Right kidney (tissue), 1 donor: Measurements from ENCODE around the gene MTHFSD.

Source experiments
- DNase-seq: peaks from one replicate; pipeline ENCODE4 v3.0.0-alpha.2; 2016

The MTHFSD gene

DNA sequence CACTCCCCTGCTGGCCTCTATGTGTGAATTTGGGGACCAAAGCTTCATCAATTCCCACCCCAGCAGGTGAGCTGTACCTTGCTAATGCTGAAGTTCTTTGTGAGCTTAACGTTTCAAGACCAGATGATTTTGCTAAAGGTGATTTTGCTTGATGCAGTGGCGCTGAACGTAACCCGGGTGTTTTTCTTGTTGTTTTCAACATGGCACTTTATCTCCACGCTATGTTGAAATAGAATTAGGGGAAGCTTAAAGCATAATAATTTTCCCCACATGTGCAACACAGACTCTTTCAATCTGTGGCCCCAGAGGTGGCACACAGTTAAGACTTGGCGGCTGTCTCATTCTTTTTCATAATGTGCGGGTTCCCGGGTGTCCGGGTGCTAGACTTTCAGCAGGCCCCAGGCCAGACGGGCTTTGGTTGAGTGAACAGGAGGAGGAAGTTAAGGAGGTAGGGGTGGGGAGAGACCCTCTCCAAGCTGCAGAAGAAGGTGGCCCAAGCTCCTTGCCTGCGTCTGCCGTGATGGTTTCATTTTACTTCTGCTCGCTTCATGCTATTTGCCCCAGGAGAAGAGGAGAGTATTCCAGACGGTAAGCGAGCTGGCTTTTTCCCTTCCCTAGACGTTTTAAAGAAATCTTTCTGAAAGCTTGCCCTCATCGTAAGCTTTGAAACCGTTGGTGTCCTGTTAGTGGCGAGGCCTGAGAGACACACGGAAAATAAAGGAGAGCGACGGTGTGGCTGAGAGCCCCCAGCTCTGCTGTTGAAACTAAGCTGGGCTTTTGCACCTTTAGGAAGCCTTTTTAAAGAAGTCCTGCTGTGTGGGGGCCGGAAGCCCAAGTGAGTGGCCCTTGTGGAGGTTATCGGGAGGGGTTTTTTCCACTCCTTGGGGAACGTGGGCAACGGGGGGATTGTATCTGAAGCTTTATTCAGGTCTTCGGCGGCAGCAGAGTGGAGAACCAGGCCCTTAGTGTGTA, 15.8 kb upstream of the MTHFSD start:
- peak; percentile 73 for DNase-seq

DNA sequence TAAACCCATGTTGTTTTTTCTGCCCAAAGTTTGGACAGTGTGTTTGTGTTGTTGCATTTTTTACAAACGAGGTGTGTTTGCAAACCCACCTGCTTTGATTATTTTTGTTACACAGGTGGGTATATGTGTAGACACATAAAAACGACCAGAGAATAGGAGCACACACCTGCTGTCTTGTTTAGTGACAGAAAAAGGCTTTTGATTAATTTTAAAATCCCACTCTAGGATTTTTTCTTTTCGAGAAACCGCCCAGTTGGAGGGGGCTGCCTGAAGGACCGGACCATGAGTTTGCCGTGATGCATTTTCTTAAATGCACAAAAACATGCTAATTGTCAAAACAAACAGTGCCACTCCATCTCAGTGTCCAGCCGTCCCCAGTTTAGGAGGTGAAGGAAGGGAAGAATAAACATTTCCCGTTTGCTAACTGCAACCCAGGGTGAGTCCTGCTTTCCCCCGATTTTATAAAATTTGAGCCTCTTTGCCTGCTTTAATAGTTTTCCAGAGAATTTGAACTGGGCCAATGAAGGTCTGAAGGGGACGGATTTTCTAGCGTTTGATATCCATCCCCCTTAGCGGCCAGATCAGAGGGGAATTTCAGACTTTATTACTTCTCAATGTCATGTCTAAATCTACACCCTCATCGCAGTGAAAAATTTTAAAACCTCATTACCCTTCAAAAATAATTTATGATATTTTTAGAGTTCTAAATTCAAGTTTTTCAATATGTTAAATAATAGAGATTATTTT, 14.8 kb upstream of the MTHFSD start:
- DNase-seq: peak; percentile 44

- peak; percentile 51 for DNase-seq
These were observed 13.9 kb upstream of the MTHFSD start for GRCh38 chr16:86568677-86569623.

DNA sequence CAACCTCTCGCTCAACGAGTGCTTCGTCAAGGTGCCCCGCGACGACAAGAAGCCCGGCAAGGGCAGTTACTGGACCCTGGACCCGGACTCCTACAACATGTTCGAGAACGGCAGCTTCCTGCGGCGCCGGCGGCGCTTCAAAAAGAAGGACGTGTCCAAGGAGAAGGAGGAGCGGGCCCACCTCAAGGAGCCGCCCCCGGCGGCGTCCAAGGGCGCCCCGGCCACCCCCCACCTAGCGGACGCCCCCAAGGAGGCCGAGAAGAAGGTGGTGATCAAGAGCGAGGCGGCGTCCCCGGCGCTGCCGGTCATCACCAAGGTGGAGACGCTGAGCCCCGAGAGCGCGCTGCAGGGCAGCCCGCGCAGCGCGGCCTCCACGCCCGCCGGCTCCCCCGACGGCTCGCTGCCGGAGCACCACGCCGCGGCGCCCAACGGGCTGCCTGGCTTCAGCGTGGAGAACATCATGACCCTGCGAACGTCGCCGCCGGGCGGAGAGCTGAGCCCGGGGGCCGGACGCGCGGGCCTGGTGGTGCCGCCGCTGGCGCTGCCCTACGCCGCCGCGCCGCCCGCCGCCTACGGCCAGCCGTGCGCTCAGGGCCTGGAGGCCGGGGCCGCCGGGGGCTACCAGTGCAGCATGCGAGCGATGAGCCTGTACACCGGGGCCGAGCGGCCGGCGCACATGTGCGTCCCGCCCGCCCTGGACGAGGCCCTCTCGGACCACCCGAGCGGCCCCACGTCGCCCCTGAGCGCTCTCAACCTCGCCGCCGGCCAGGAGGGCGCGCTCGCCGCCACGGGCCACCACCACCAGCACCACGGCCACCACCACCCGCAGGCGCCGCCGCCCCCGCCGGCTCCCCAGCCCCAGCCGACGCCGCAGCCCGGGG, 12.9 kb upstream of the MTHFSD start:
- DNase-seq: peak; percentile 68

DNA sequence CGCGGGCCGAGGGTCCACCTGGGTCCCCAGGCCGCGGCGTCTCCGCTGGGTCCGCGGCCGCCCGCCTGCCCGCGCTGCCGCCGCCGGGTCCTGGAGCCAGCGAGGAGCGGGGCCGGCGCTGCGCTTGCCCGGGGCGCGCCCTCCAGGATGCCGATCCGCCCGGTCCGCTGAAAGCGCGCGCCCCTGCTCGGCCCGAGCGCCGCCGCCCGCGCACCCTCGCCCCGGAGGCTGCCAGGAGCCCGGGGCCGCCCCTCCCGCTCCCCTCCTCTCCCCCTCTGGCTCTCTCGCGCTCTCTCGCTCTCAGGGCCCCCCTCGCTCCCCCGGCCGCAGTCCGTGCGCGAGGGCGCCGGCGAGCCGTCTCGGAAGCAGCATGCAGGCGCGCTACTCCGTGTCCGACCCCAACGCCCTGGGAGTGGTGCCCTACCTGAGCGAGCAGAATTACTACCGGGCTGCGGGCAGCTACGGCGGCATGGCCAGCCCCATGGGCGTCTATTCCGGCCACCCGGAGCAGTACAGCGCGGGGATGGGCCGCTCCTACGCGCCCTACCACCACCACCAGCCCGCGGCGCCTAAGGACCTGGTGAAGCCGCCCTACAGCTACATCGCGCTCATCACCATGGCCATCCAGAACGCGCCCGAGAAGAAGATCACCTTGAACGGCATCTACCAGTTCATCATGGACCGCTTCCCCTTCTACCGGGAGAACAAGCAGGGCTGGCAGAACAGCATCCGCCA, 12.1 kb upstream of the MTHFSD start:
- DNase-seq: peak; percentile 89

DNA sequence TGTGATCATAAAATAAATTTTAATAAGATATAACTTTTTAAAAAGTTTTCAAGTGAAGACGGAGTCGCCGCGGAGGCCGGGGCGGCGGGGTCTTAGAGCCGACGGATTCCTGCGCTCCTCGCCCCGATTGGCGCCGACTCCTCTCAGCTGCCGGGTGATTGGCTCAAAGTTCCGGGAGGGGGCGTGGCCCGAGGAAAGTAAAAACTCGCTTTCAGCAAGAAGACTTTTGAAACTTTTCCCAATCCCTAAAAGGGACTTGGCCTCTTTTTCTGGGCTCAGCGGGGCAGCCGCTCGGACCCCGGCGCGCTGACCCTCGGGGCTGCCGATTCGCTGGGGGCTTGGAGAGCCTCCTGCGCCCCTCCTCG, 11.5 kb upstream of the MTHFSD start, which contains the start of gene FOXC2:
Gene FOXC2 (plus strand): TSS at position 229 of the 365 bp plus-strand sequence. CDS start 507 bp downstream, outside the sequence.
- DNase-seq: peak; percentile 88

DNA sequence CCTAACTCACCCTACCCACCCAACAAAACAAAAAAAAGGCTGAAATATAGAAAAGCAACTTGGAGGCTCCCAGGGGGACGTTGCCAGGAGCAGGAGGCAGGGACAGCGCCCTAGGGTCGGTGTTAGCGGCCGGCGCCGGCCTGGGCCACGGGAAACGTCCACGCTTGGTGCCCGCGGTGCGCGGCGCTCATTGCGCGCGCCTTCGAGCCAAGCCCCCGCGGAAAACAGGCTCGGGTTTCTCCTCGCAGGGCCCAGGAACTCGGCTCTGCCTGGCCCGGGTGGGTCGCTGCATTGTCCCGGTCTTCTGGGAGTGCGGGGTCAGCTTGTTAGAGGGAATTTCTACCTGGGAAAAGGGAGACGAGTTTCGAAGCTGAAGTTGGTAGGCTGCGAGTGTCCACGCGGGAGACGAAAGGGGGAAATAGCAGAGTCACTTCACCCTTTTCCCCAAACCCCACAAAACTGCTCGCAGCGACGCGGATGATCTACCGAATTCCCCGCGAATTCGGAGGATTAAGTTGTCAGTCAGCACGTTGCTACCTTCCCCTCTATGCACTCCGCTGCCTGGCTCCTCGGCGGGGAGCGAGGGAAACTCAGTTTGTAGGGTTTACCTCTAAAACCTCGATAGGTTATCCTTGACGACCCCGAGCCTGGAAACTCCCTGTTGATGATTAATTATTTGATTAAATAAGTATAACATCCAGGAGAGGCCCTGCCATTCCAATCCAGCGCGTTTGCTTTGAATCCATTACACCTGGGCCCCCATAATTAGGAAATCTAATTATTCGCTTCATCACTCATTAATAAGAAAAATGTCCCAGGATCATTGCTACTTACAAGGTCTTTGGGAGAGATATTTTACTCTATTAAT, 10.8 kb upstream of the MTHFSD start:
- DNase-seq: peak; percentile 80

GRCh38 chr16:86565181-86565631, 10.2 kb upstream of the MTHFSD start:
- no peak for DNase-seq

DNA sequence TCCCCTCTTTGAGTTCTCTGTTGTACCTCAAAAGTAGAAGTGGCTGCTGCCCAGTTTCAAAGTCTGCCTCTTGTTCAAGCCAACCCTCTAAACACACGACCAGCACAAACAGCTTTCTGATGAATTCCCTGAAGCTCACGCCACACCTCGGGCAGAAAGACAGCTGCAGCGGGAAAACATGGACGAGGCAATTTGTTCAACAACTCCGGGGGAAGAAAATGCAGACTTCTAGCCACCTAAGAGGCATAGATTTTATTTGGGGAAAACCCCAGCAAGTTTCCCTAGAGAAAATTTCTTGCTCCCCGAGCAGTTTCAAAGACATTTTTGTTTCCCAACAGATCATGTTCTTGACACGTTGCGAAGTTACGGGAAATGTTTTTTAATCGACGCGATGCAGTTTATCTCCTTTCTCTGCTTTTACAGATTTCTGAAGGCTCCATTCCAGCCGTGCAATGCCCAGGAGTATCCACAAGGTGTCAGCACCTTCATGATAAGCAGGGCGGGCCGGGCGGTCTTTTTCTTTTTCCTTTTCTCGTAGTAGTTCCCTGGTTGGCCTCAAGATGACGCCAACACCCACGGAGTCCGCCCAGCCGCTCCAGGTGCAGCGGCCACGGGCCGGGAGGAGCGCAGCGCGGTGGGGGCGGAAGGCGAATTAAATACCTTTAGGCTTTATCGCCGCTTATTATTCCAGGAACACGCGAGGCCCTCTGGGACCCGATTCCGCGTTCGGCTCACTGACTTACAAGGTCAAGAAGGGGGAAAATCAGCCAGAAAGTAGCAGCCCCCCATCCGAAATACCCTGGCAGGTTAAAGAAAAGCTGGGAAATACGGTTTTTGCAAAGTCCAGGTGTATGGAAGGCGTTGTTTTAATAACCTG, 8.7 kb upstream of the MTHFSD start:
- peak; percentile 95 for DNase-seq

DNA sequence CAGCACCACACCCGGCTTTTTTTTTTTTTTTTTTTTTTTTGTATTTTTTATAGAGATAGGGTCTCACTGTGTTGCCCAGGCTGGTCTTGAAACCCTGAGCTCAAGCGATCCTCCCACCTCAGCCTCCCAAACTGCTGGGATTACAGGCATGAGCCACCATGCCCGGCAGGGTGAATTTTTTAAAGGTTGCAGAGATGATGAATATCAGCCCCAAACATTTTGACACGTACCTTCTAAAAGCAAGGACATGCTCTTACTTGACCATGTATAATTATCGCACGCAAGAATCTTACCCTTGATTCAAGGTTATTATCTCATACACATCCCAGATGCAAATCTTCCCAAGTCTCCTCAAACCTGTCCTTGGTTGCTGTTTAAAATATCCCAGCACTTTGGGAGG, 7.3 kb upstream of the MTHFSD start:
- no peak for DNase-seq

- DNase-seq: no peak
These were observed 4.8 kb upstream of the MTHFSD start for GRCh38 chr16:86559802-86560305.

GRCh38 chr16:86558355-86559193, 3.5 kb upstream of the MTHFSD start:
- no peak for DNase-seq

DNA sequence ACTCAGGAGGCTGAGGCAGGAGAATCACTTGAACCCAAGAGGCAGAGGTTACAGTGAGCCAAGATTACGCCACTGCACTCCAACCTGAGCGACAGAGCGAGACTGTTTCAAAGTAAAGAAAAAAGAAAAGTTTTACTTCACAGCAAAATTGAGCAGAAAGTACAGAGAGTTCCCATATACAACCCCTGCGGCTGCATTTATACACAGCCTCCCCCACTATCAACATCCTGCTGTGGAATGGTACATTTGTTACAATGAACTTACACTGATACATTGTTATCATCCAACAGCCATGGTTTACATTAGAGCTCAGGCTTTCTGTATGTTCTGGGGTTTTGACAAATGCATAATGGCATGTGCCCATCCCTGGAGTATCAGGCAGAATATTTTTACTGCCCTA, 2.6 kb upstream of the MTHFSD start:
- DNase-seq: no peak

GRCh38 chr16:86556576-86556975, 1.5 kb upstream of the MTHFSD start:
- no peak for DNase-seq

DNA sequence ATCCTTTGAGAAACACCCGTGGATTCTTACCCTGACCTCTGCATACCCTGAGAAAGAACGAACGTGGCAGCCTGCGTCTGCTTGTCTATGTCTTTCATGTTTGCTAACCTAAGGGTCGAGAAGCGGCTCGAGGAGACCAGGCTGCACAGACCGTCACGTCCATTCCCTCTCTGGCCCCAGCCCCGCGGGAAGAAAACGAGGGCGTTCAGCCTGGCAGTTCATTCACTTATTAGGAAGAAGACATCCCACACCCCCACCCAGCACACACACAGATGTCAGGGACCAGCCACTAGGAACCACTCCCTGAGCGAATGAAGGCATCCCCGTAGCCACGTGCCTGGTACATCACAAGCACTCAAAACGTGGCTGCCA, 655 bp upstream of the MTHFSD start:
- no peak for DNase-seq

GRCh38 chr16:86554599-86554916, 477 bp downstream of the MTHFSD start:
- DNase-seq: no peak

GRCh38 chr16:86553356-86553755, 1.7 kb downstream of the MTHFSD start:
- DNase-seq: no peak
